ENCODE data around the gene MOB1B. TPM values are rescaled to one million over a fixed set of nuclear protein-coding genes. Genes with fewer than 3 reads are reported as not detected.

MOB1B gene
- polyA plus RNA-seq, 1 donor from 2014 or later, result 32.9 TPM

GRCh38 chr4:70996018-70996360 lies 93.8 kb downstream of the MOB1B start:
- H3K36me3 ChIP-seq (ENCODE audit: insufficient read depth, low read length), result peaks cover 12% of the 10 kb centered on the region
- H3K4me2 ChIP-seq (ENCODE audit: low read length), result peak overlapping the region; percentile 42
- H2AFZ ChIP-seq (ENCODE audit: low read depth, low read length), result no peak overlapping the region
- H3K9ac ChIP-seq (ENCODE audit: low read length), result no peak overlapping the region
- H4K20me1 ChIP-seq (ENCODE audit: insufficient read depth), result no peaks in the 10 kb centered on the region
- H3K27ac ChIP-seq (ENCODE audit: low read length), result no peak overlapping the region
- peaks cover 4% of the 10 kb centered on the region for H3K9me3 ChIP-seq (ENCODE audit: low read length)
- no peaks in the 10 kb centered on the region for H3K9me2 ChIP-seq (ENCODE audit: insufficient read depth, low read length)
- H3K27me3 ChIP-seq (ENCODE audit: insufficient read depth, low read depth, low read length), result no peaks in the 10 kb centered on the region
- peak overlapping the region; percentile 94 for H3K4me3 ChIP-seq (ENCODE audit: low read length)
- no peaks in the 10 kb centered on the region for H3F3A ChIP-seq (ENCODE audit: insufficient read depth, low read length, poor library complexity, severe bottlenecking)
- TF ChIP-seq MXI1 (conservative IDR thresholded peaks at IDR 0.05; ENCODE audit: poor library complexity, severe bottlenecking) (no peak), EZH2 (IDR thresholded peaks at IDR 0.05; ENCODE audit: borderline replicate concordance, insufficient read depth, low read length, poor library complexity, severe bottlenecking) (no peak), RAD21 (conservative IDR thresholded peaks at IDR 0.05) (no peak), TAF1 (IDR thresholded peaks at IDR 0.05; ENCODE audit: low read depth) (no peak), REST (IDR thresholded peaks at IDR 0.05; ENCODE audit: borderline replicate concordance) (no peak), EP300 (conservative IDR thresholded peaks at IDR 0.05; ENCODE audit: poor library complexity, severe bottlenecking) (no peak), SMC3 (conservative IDR thresholded peaks at IDR 0.05; ENCODE audit: poor library complexity) (no peak), POLR2AphosphoS5 (IDR thresholded peaks at IDR 0.05) (no peak)
- TF ChIP-seq, protein P1, sequence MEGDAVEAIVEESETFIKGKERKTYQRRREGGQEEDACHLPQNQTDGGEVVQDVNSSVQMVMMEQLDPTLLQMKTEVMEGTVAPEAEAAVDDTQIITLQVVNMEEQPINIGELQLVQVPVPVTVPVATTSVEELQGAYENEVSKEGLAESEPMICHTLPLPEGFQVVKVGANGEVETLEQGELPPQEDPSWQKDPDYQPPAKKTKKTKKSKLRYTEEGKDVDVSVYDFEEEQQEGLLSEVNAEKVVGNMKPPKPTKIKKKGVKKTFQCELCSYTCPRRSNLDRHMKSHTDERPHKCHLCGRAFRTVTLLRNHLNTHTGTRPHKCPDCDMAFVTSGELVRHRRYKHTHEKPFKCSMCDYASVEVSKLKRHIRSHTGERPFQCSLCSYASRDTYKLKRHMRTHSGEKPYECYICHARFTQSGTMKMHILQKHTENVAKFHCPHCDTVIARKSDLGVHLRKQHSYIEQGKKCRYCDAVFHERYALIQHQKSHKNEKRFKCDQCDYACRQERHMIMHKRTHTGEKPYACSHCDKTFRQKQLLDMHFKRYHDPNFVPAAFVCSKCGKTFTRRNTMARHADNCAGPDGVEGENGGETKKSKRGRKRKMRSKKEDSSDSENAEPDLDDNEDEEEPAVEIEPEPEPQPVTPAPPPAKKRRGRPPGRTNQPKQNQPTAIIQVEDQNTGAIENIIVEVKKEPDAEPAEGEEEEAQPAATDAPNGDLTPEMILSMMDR (IDR thresholded peaks at IDR 0.05; ENCODE audit: poor library complexity, severe bottlenecking), result no peak
- H3K79me2 ChIP-seq (replicated peaks; ENCODE audit: insufficient read depth, low read length), result peaks cover 45% of the 10 kb centered on the region

GRCh38 chr4:70997036-70997435 lies 94.9 kb downstream of the MOB1B start:
- no peak overlapping the region for H2AFZ ChIP-seq (ENCODE audit: low read depth, low read length)
- no peaks in the 10 kb centered on the region for H3F3A ChIP-seq (ENCODE audit: insufficient read depth, low read length, poor library complexity, severe bottlenecking)
- peaks cover 12% of the 10 kb centered on the region for H3K36me3 ChIP-seq (ENCODE audit: insufficient read depth, low read length)
- H3K4me2 ChIP-seq (ENCODE audit: low read length), result peak overlapping the region; percentile 42
- no peak overlapping the region for H3K9ac ChIP-seq (ENCODE audit: low read length)
- peaks cover 4% of the 10 kb centered on the region for H3K9me3 ChIP-seq (ENCODE audit: low read length)
- no peaks in the 10 kb centered on the region for H3K9me2 ChIP-seq (ENCODE audit: insufficient read depth, low read length)
- H4K20me1 ChIP-seq (ENCODE audit: insufficient read depth), result no peaks in the 10 kb centered on the region
- no peak for TF ChIP-seq SMC3 (conservative IDR thresholded peaks at IDR 0.05; ENCODE audit: poor library complexity)
- no peak for TF ChIP-seq EP300 (conservative IDR thresholded peaks at IDR 0.05; ENCODE audit: poor library complexity, severe bottlenecking)
- TF ChIP-seq, protein P1 (IDR thresholded peaks at IDR 0.05; ENCODE audit: poor library complexity, severe bottlenecking), result no peak
- no peak for TF ChIP-seq RAD21 (conservative IDR thresholded peaks at IDR 0.05)
- TF ChIP-seq MXI1 (conservative IDR thresholded peaks at IDR 0.05; ENCODE audit: poor library complexity, severe bottlenecking), result no peak
- TF ChIP-seq POLR2AphosphoS5 (IDR thresholded peaks at IDR 0.05), result no peak
- no peak for TF ChIP-seq TAF1 (IDR thresholded peaks at IDR 0.05; ENCODE audit: low read depth)
- TF ChIP-seq REST (IDR thresholded peaks at IDR 0.05; ENCODE audit: borderline replicate concordance), result no peak
- no peak for TF ChIP-seq EZH2 (IDR thresholded peaks at IDR 0.05; ENCODE audit: borderline replicate concordance, insufficient read depth, low read length, poor library complexity, severe bottlenecking)
- H3K27ac ChIP-seq (ENCODE audit: low read length), result no peak overlapping the region
- H3K27me3 ChIP-seq (ENCODE audit: insufficient read depth, low read depth, low read length), result no peaks in the 10 kb centered on the region
- H3K4me3 ChIP-seq (ENCODE audit: low read length), result peak overlapping the region; percentile 94
- peaks cover 45% of the 10 kb centered on the region for H3K79me2 ChIP-seq (replicated peaks; ENCODE audit: insufficient read depth, low read length)

All from neural cell (in vitro differentiated cells).